GM19324 (cell line): ENCODE data around the gene INHA.

Source experiments
- ATAC-seq: cut with Tn5 transposase; IDR thresholded peaks from one replicate; pipeline ENCODE4 v1.9.1; 2021; ENCODE audit warnings: mild to moderate bottlenecking, moderate library complexity; ENCODE audit not compliant: unreplicated experiment, low FRiP score

Gene INHA

GRCh38 chr2:219572237-219573001 is at the start of gene INHA:
TSS of gene INHA (plus strand) at chr2:219572310. CDS start at chr2:219572375, 65 bp downstream.
- no peak for ATAC-seq

- no peak for ATAC-seq
Observed at GRCh38 chr2:219523031-219523671, 49.0 kb upstream of the INHA start.

DNA sequence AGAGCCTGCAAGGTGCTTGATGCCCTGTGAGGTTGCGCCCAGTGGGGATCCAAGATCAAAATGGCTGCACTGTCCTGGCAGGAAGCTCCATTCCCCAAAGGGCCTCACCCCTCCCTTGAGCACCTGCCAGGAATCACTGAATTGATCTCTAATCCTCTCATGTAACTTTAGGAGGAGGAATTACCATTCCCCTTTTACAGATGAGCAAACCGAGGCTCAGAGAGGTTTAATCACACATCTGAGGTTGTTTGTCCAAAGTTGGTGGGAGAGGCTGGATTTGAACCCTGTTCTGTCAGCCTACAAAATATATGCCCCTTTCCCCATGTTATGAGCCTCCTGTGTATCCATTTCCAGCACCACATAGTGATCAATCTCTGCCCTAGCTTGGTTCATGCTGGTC is 47.3 kb upstream of the INHA start:
- no peak for ATAC-seq

- no peak for ATAC-seq
Observed at GRCh38 chr2:219525533-219526232, 46.4 kb upstream of the INHA start.

DNA sequence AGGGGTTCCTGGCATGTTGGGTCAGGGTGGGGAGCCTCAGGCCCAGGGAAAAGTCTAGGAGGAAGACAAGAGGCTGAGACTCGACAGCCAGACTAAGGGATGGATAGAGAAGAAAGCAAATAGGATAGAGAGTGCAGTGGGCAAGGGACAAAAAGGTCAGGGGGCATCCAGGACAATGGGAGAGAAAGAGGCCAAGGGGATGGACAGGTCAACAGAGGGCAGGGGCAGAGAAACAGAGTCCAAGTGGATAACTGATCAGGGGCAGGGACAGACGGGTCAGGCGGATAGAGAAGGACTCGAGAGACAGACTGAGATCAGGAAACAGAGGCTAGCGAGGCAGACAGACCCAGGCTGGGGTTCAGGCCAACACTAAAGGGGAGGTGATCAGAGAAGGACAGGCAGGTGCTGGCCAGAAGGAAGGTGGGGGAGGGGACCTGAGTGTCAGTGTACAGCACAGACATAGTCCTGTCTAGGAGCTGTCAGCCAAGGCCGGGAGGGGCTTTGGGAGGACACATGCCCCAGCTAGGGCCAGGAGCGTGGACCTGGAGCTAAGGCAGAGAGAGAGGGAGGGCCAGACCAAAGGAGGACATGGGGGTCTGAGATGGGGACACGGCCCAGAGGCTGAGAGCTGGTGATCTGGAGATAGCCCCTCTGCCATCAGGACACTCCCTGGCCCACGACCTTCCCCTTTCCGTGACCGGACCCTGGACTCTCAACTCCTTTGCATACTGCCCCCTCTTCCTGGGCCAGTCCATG is 45.6 kb upstream of the INHA start:
- ATAC-seq = no peak

DNA sequence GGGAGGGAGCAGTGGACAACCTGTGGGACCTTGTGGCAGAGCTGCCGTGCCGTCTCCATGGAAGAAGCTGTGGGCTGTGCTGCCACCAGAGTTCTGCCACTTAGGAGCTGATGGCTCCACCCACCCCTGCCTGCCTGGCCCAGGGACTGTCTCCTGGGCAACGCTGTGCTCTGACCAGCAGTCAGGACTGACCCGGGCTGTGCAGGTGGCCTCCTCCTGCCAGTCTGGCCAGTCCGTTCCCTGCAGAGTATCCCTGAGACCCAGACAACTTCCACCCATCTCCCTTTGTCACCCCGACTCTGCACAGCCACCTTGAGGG is 45.1 kb upstream of the INHA start:
- ATAC-seq = no peak

- ATAC-seq = no peak
Observed at GRCh38 chr2:219527472-219527871, 44.6 kb upstream of the INHA start.

- ATAC-seq = no peak
Observed at GRCh38 chr2:219530048-219530963, 41.8 kb upstream of the INHA start.

GRCh38 chr2:219531639-219532377 is 40.3 kb upstream of the INHA start:
- ATAC-seq = no peak

DNA sequence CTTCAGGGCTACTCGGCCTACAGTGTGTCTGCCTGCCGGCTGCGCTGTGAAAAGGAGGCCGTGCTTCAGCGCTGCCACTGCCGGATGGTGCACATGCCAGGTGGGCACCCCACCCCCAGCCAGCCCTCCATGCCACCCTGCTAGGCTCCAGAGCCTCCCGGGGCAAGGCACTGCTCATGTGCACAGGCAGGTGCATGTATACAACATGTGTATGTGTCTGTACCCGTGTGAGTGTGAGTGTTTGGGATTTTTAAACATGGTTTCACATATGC is 39.8 kb upstream of the INHA start:
- ATAC-seq = no peak

- ATAC-seq = no peak
Observed at GRCh38 chr2:219533930-219534661, 38.0 kb upstream of the INHA start.

- ATAC-seq = no peak
Observed at GRCh38 chr2:219536425-219536824, 35.7 kb upstream of the INHA start.

GRCh38 chr2:219536967-219537366 is 35.1 kb upstream of the INHA start:
- ATAC-seq = no peak

GRCh38 chr2:219537657-219538488 is 34.2 kb upstream of the INHA start:
- no peak for ATAC-seq

DNA sequence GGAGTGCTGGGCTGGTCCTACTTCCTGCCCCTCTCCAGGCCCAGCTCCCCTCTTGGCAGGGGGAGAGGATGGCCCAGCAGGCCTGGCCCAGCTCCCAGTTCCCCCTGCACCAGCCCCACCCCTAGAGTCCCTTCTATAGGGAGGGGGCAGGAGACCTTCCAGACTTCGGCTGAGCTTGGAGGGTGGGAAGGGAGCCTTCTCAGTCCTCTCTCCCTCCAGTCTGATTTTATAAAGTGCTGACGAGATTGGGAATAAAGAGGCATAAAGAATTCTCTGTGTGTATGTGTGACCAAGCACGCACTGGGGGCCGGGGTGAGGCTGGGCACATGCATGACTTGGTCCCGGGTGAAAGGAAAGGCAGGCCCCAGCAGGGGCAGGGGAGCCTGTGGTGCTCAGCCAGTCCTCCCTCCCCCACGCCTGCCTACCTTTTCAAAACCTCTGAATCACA is 33.6 kb upstream of the INHA start:
- ATAC-seq = no peak

DNA sequence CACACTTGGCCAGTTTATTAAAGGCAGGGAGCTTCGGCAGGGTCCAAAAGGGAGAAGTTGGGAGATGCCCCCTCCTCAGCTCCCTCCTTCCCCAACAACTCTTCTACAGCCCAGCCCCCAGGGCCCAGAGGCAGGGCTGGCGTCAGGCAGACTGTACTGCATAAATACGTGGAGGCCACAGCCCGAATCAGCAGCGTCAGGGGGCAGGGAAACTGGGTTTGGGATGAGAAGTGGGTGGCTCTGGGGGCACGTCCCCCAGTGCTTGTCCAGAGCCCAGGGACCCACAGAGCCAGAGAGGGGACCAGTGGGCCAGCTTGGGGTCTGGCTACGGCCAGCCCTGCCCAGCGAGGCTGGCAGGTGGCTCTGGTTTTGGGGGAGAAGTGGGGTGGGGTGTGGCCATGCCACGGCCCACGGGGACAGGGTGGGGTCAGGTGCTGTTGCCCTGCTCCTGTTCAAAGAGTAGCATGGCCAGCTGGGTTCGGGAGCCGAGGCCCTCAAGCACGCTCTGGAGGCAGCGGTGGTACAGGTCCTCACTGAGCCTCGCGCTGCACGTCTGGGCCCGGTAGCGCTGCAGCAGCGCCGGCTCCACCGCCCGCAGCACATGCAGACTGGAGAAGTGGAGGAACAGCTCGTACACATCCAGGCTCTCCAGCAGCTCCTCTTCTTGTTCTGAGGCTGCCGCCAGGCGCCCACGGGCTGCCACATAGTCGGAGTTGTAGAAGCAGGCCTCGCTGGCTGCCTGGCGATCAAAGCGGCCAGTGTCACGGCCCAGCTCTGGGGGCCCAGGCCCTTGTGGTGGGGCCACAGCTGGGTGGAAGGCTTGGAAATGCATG is 32.9 kb upstream of the INHA start:
- ATAC-seq = no peak
